Suprapubic skin (tissue), 4 donors: ENCODE measurements around the gene PRDM10. TPM values are rescaled to one million over a fixed set of nuclear protein-coding genes. Genes with fewer than 3 reads are reported as not detected.
"Not testable (repeated sequence)": the region's sequence is repeated elsewhere in the genome, so short reads cannot be mapped to it uniquely, and the experiment has no call there.

Experiments
- DNase-seq, 2 donors: peaks; one replicate each; pipeline ENCODE4 v3.0.0-alpha.2; 2019; ENCODE audit warnings: low spot score in 2 of 2
- H3K27ac ChIP-seq: fragments of 200-600 bp; sonication (generic); one replicate; pipeline ENCODE4 v1.5.1; 2019
- H3K27me3 ChIP-seq: fragments of 200-600 bp; sonication (generic); one replicate; pipeline ENCODE4 v1.5.1; 2019
- H3K36me3 ChIP-seq: fragments of 200-600 bp; sonication (generic); one replicate; pipeline ENCODE4 v1.5.1; 2019
- H3K4me1 ChIP-seq: fragments of 200-600 bp; sonication (generic); one replicate; pipeline ENCODE4 v1.5.1; 2019
- H3K4me3 ChIP-seq: fragments of 200-600 bp; sonication (generic); one replicate; pipeline ENCODE4 v1.5.1; 2019; ENCODE audit warnings: mild to moderate bottlenecking
- H3K9me3 ChIP-seq: fragments of 200-600 bp; sonication (generic); one replicate; pipeline ENCODE4 v1.5.1; 2019
- CTCF ChIP-seq, 2 donors: fragments of 200-600 bp in 1 of 2; fragments of 450-650 bp in 1 of 2; sonication (generic) in 1 of 2; IDR thresholded peaks; one replicate each; pipeline ENCODE4 v1.5.1; 2016 to 2019; ENCODE audit warnings: antibody characterized with exemption in 2 of 2, mild to moderate bottlenecking in 1 of 2, moderate library complexity in 1 of 2
- EP300 ChIP-seq: sonication (generic); formaldehyde crosslinking; IDR thresholded peaks from one replicate; pipeline ENCODE4 v1.6.1; 2017; ENCODE audit warnings: antibody characterized with exemption
- POLR2A ChIP-seq, 2 donors: fragments of 450-650 bp; IDR thresholded peaks; one replicate each; pipeline ENCODE4 v1.6.1; 2017; ENCODE audit warnings: antibody characterized with exemption in 2 of 2, mild to moderate bottlenecking in 2 of 2, moderate library complexity in 2 of 2
- POLR2AphosphoS5 ChIP-seq, 3 donors: sonication (generic); formaldehyde crosslinking; IDR thresholded peaks; one replicate each; pipeline ENCODE4 v1.6.1; 2017; ENCODE audit warnings: antibody characterized with exemption in 3 of 3
- WGBS: methylation state at CpG from one replicate; pipeline ENCODE4 v1.1.5; 2018; 5-methylcytosine and 5-hydroxymethylcytosine counted together
- total RNA-seq, 4 donors: library from RNA; depleted of rRNA; stranded (reverse); fragments of >200 nt; gene quantifications; one replicate each; pipeline ENCODE4 v1.1.0, GENCODE V29; 2016

The PRDM10 gene
- total RNA-seq, 4 donors from 2014 or later = 11.4 to 49.8 (median 13.4) TPM

- Histone ChIP-seq H3K4me1 (no peaks in the 10 kb centered on the region), H3K9me3 (no peaks in the 10 kb centered on the region), H3K36me3 (peaks cover 18% of the 10 kb centered on the region), H3K27ac (no peak overlapping the region), H3K4me3 (no peak overlapping the region), H3K27me3 (no peaks in the 10 kb centered on the region)
- TF ChIP-seq EP300 = no peak
- no peak for TF ChIP-seq CTCF (IDR thresholded peaks at IDR 0.05)
- TF ChIP-seq POLR2A (IDR thresholded peaks at IDR 0.05) = no peak
- no peak for TF ChIP-seq POLR2AphosphoS5 (IDR thresholded peaks at IDR 0.05)
- no peak for DNase-seq
- 85% methylated on average over 18 of the region's 18 CpGs for WGBS
Measured at GRCh38 chr11:129960216-129961214, 42.1 kb downstream of the PRDM10 start.

- Histone ChIP-seq H3K4me1 (no peaks in the 10 kb centered on the region), H3K4me3 (no peak overlapping the region), H3K36me3 (peaks cover 18% of the 10 kb centered on the region), H3K9me3 (no peaks in the 10 kb centered on the region), H3K27ac (no peak overlapping the region), H3K27me3 (no peaks in the 10 kb centered on the region)
- DNase-seq = no peak
- TF ChIP-seq POLR2A (IDR thresholded peaks at IDR 0.05) (no peak), POLR2AphosphoS5 (IDR thresholded peaks at IDR 0.05) (no peak), EP300 (no peak), CTCF (IDR thresholded peaks at IDR 0.05) (no peak)
- WGBS = 95% methylated on average over 3 of the region's 3 CpGs
Measured at GRCh38 chr11:129959687-129960086, 42.9 kb downstream of the PRDM10 start.

- no peaks in the 10 kb centered on the region for H3K27me3 ChIP-seq
- peaks cover 17% of the 10 kb centered on the region for H3K36me3 ChIP-seq
- 95% methylated on average over 4 of the region's 4 CpGs for WGBS
- no peak for DNase-seq
- H3K9me3 ChIP-seq = no peaks in the 10 kb centered on the region
- TF ChIP-seq EP300 (no peak), POLR2AphosphoS5 (IDR thresholded peaks at IDR 0.05) (no peak)
- no peak overlapping the region for H3K4me3 ChIP-seq
- peaks cover 7% of the 10 kb centered on the region for H3K4me1 ChIP-seq
- H3K27ac ChIP-seq = no peak overlapping the region
Measured at GRCh38 chr11:129955282-129955681, 47.4 kb downstream of the PRDM10 start.

- not testable (repeated sequence) for DNase-seq, H3K9me3 ChIP-seq, H3K27ac ChIP-seq, H3K27me3 ChIP-seq, H3K4me1 ChIP-seq, H3K4me3 ChIP-seq
- H3K36me3 ChIP-seq = peaks cover 17% of the 10 kb centered on the region
- WGBS = 94% methylated on average over 1 of the region's 1 CpG
Measured at GRCh38 chr11:129954703-129955102, 47.9 kb downstream of the PRDM10 start.

- H3K4me3 ChIP-seq = no peak overlapping the region
- H3K27me3 ChIP-seq = no peaks in the 10 kb centered on the region
- H3K36me3 ChIP-seq = peaks cover 19% of the 10 kb centered on the region
- peaks cover 7% of the 10 kb centered on the region for H3K4me1 ChIP-seq
- no peak overlapping the region for H3K27ac ChIP-seq
- no peak for DNase-seq
- H3K9me3 ChIP-seq = no peaks in the 10 kb centered on the region
- 72% methylated on average over 1 of the region's 1 CpG for WGBS
- TF ChIP-seq CTCF (IDR thresholded peaks at IDR 0.05) (no peak), POLR2A (IDR thresholded peaks at IDR 0.05) (no peak), EP300 (no peak), POLR2AphosphoS5 (IDR thresholded peaks at IDR 0.05) (no peak)
Measured at GRCh38 chr11:129951866-129952262, 50.8 kb downstream of the PRDM10 start.

GRCh38 chr11:129951201-129951865 is 51.3 kb downstream of the PRDM10 start:
- Histone ChIP-seq H3K4me3 (no peak overlapping the region), H3K36me3 (peaks cover 22% of the 10 kb centered on the region), H3K4me1 (peaks cover 7% of the 10 kb centered on the region), H3K27ac (no peak overlapping the region), H3K9me3 (no peaks in the 10 kb centered on the region), H3K27me3 (no peaks in the 10 kb centered on the region)
- TF ChIP-seq CTCF (IDR thresholded peaks at IDR 0.05) (no peak), POLR2AphosphoS5 (IDR thresholded peaks at IDR 0.05) (no peak), EP300 (no peak), POLR2A (IDR thresholded peaks at IDR 0.05) (no peak)
- DNase-seq = no peak
- WGBS = 76% methylated on average over 10 of the region's 10 CpGs
